ENCODE measurements around the gene AUTS2.

DNA sequence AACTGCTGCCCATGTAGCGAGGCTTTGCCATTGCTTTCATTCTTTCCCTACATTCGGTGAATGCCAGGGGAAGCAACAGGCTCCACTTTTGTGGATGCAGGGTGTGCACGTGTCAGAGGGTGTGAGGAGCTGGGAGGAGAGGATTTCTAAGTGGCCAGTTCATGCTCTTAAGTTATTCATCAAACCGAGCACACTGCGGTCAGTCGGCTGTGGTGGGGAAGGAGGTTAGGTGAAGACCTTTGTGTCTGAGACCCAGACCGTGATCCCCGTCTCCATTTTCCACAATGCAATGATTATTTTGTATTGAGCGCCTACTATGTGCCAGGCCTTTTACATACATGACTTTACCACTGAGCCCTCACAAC is 1095.0 kb downstream of the AUTS2 start:
- TF ChIP-seq BHLHE40 (IDR thresholded peaks at IDR 0.05; ENCODE audit: borderline replicate concordance) (no peak), HDGF (IDR thresholded peaks at IDR 0.05; ENCODE audit: borderline replicate concordance) (no peak), TARDBP (IDR thresholded peaks at IDR 0.05) (no peak), ARNT (IDR thresholded peaks at IDR 0.05) (no peak), CTBP1 (IDR thresholded peaks at IDR 0.05; ENCODE audit: borderline replicate concordance) (no peak)
